Lower lobe of right lung (tissue), 2 donors: ENCODE data around the gene DYSF. TPM values are rescaled to one million over a fixed set of nuclear protein-coding genes. Genes with fewer than 3 reads are reported as not detected.

Experiments used
- ATAC-seq, 2 donors: fragments of 200-7000 bp; cut with Tn5 transposase; one replicate each; pipeline ENCODE4 v1.9.1; 2020 to 2022; ENCODE audit warnings: mild to moderate bottlenecking in 2 of 2, moderate library complexity in 2 of 2
- DNase-seq: peaks from one replicate; pipeline ENCODE4 v3.0.0-alpha.2; 2020
- H3K27ac ChIP-seq: fragments of 200-600 bp; one replicate; pipeline ENCODE4 v1.8.0; 2022
- H3K27me3 ChIP-seq: fragments of 200-600 bp; one replicate; pipeline ENCODE4 v1.8.0; 2022; ENCODE audit warnings: low read depth
- H3K36me3 ChIP-seq: fragments of 200-600 bp; one replicate; pipeline ENCODE4 v1.8.0; 2022; ENCODE audit warnings: mild to moderate bottlenecking
- H3K4me1 ChIP-seq: fragments of 200-600 bp; one replicate; pipeline ENCODE4 v1.8.0; 2022
- H3K4me3 ChIP-seq: fragments of 200-600 bp; one replicate; pipeline ENCODE4 v1.8.0; 2022; ENCODE audit warnings: mild to moderate bottlenecking
- H3K9me3 ChIP-seq: fragments of 200-600 bp; one replicate; pipeline ENCODE4 v1.8.0; 2022
- CTCF ChIP-seq: fragments of 200-600 bp; IDR thresholded peaks from one replicate; pipeline ENCODE4 v1.8.0; 2022; ENCODE audit warnings: antibody characterized with exemption, mild to moderate bottlenecking
- intact Hi-C: fragments of 100-400 bp; cut with DNase I; formaldehyde crosslinking; loops from one replicate; pipeline ENCODE4 v1.11.0; 2022
- total RNA-seq: library from RNA; stranded (reverse); fragmentation: NEBNext Ultra II Directional; extraction: Animal tissue kit (Norgen Biotek cat#: 25700); gene quantifications from one replicate; pipeline ENCODE4 v1.2.1, GENCODE V29; 2021
- donor health status: DM: no; HTN: yes; CAD: no; lungs with severe emphysema.

DYSF gene
- total RNA-seq, 1 donor from 2014 or later, result 41.2 TPM

GRCh38 chr2:71469403-71470398 is 16.3 kb downstream of the DYSF start:
- no peaks in the 10 kb centered on the region for H3K36me3 ChIP-seq
- TF ChIP-seq CTCF, result no peak
- no peak for ATAC-seq
- no peak for DNase-seq
- H3K4me1 ChIP-seq, result peaks cover 27% of the 10 kb centered on the region
- no peaks in the 10 kb centered on the region for H3K9me3 ChIP-seq
- intact Hi-C loops, result no loop called here
- no peak overlapping the region for H3K4me3 ChIP-seq
- no peak overlapping the region for H3K27ac ChIP-seq
- peaks cover 24% of the 10 kb centered on the region for H3K27me3 ChIP-seq

DNA sequence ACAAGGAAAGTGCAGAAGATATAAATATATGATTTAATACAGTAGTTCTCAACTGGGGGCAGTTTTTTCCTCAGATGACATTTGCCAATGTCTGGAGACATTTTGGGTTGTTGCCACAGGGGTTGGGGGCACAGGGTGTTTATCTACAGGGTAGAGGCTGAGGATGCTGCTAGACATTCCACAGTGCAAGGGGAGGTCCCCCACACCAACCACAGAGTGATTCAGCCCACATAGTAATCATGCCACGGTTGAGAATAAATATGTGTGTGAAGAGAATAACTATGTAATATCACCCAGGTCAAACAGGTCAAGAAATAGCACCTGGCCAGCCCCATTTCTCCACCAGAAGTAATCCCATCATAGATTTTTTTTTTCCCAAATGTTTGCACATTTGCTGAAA is 17.9 kb downstream of the DYSF start:
- Histone ChIP-seq H3K9me3 (no peaks in the 10 kb centered on the region), H3K27ac (no peak overlapping the region), H3K4me1 (peaks cover 29% of the 10 kb centered on the region), H3K27me3 (peaks cover 9% of the 10 kb centered on the region), H3K4me3 (no peak overlapping the region), H3K36me3 (no peaks in the 10 kb centered on the region)
- no peak for ATAC-seq
- no peak for DNase-seq
- TF ChIP-seq CTCF, result no peak
- intact Hi-C loops, result no loop called here

DNA sequence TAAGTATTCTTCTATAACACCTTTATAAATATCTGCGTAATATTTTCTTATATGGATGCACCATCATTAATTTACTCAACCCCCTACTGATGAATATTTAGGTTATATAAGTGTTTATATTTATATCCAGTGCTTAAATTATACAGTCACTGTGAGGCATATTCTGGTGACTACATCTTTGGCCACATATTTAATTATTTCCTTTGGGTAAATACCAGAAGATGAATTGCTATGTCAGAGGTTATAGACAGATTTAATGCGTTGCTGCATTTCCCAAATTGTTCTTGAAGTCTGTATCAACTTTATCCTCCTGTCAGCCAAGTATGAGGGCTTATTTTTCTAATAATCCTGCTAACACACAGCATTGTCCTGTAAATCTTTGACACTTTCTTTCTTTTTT is 18.7 kb downstream of the DYSF start:
- no peak for TF ChIP-seq CTCF
- H3K36me3 ChIP-seq, result no peaks in the 10 kb centered on the region
- peaks cover 1% of the 10 kb centered on the region for H3K27me3 ChIP-seq
- H3K4me3 ChIP-seq, result no peak overlapping the region
- intact Hi-C loops, result no loop called here
- peaks cover 29% of the 10 kb centered on the region for H3K4me1 ChIP-seq
- ATAC-seq, result no peak
- no peaks in the 10 kb centered on the region for H3K9me3 ChIP-seq
- DNase-seq, result no peak
- H3K27ac ChIP-seq, result no peak overlapping the region

DNA sequence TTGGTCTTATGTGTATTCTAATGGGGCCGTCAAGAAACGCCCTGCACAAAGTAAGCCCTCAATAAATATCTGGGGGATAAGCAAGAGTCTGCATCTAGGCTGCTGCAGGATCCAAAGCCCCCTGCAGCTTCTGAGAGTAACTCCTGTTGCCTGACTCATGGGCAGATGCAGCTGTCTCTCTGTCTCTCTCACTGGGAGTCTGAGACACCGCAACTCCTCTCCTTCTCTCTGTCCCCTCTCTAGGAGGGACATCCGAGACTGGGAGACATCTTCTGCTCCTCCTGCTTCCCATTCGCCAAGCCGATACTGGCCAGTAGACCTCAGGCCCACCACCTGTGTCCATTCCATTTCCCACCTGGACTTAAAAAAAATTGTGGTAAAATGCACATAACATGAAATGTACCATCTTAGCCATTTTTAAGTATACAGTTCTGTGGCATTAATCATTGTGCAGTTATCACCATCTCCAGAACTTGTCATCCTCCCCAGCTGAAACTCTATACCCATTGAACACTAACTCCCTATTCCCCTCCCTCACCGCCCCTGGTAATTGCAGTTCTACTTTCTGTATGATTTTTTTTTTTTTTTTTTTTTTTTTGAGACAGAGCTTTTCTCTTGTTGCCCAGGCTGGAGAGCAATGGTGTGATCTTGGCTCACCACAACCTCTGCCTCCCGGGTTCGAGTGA is 20.1 kb downstream of the DYSF start:
- ATAC-seq (no peak), DNase-seq (no peak)
- peak overlapping the region; percentile 56 for H3K27ac ChIP-seq
- peaks cover 22% of the 10 kb centered on the region for H3K4me1 ChIP-seq
- H3K27me3 ChIP-seq, result no peaks in the 10 kb centered on the region
- H3K9me3 ChIP-seq, result no peaks in the 10 kb centered on the region
- H3K36me3 ChIP-seq, result no peaks in the 10 kb centered on the region
- no peak for TF ChIP-seq CTCF
- H3K4me3 ChIP-seq, result no peak overlapping the region
- intact Hi-C loops, result no loop called here

- Histone ChIP-seq H3K27ac (peak overlapping the region; percentile 56), H3K4me1 (peaks cover 22% of the 10 kb centered on the region), H3K4me3 (no peak overlapping the region), H3K27me3 (no peaks in the 10 kb centered on the region), H3K36me3 (no peaks in the 10 kb centered on the region), H3K9me3 (no peaks in the 10 kb centered on the region)
- DNase-seq (no peak), ATAC-seq (peak; percentile 35 to 36)
- intact Hi-C loops, result no loop called here
- TF ChIP-seq CTCF, result no peak
Measured at GRCh38 chr2:71474116-71474743, 20.9 kb downstream of the DYSF start.
